NCI-H2196 treated with DMSO at 0.1 percent for 48 hours (cell line): Measurements from ENCODE around the gene ADARB1.

Experiments
- DNase-seq: peaks from one replicate; lab custom pipeline; 2025; ENCODE audit not compliant: unreplicated experiment; lab: John Stamatoyannopoulos, UW

Gene ADARB1

DNA sequence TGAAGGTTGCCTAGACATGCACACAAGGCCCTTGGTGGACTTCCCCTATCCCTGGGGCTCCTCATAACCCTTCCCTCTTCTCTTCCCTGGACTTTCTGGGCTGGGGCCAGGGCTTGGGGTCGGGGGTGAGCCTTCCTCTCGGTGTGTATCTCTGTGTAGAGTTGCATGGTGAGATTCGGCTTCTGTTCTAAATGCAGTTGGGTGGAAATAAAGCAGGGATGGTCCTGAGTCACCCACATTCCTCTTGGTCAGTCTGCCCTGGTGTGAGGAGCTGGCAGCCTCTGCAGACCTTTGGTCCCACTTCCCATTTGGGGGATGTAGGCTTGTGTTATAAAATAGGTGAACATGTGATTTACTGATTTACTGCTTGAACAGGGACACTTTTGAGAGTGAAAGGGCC lies 38.0 kb downstream of the ADARB1 start:
- DNase-seq: no peak

DNA sequence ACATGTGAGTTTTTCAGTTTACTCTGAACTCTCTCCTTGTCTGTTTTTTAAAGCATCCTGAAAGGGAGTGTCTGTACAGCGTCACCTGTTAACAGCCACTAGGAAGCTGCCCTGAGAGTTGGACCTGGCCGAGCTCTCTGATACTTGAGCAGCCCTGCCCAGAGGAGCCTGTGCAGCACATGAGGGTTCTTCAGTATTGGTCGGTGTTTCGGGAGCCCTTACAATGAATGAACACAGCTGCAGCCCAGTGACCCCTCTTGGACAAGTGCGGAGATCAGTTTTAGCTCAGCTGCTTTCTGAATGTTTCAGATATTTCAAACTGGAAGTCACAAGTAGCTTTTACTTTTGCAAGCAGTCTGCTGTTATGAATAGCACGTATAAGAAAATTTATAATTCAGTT lies 39.2 kb downstream of the ADARB1 start:
- no peak for DNase-seq

GRCh38 chr21:45114072-45114471 lies 39.7 kb downstream of the ADARB1 start:
- DNase-seq: no peak

DNA sequence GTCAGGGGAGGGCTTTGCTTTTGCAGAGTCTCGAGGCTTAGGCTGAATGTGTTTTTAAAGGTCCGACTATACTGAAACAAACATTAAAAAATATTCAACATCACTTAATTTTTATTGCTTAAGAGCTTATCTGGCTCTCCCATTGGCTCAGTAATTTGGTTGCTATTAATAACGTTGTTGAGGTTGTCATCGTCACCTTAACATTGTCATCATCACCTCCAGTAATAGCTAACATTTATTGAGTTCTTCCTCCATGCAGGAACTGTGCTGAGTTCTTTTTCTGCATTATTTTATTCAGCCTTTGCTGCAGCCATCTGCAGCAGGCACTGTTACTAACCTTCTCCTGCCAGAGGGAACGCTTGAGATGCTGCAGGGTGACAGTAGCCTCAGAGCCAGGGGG lies 40.1 kb downstream of the ADARB1 start:
- DNase-seq: no peak

DNA sequence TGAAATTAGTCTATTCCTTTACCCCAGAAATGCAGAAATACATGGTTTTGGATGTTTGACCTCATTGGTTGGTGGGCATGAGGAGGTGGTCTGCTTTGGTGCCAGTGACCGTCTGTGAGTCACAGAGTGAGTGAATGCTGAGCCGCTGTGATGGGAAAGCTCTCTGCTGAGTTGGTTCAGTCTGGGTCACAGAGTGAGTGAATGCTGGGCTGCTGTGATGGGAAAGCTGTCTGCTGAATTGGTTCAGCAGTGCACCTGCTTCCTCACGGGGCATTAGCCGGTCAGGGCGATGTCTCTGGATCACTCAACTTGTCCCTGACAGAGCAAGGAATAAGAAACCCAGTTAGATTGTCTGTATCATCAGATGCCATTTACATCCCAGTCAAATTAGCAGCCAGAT lies 40.8 kb downstream of the ADARB1 start:
- no peak for DNase-seq

- no peak for DNase-seq
Measured at GRCh38 chr21:45116066-45116465, 41.7 kb downstream of the ADARB1 start.

GRCh38 chr21:45117314-45117713 lies 42.9 kb downstream of the ADARB1 start:
- DNase-seq: no peak

- no peak for DNase-seq
Measured at GRCh38 chr21:45118099-45118498, 43.7 kb downstream of the ADARB1 start.

DNA sequence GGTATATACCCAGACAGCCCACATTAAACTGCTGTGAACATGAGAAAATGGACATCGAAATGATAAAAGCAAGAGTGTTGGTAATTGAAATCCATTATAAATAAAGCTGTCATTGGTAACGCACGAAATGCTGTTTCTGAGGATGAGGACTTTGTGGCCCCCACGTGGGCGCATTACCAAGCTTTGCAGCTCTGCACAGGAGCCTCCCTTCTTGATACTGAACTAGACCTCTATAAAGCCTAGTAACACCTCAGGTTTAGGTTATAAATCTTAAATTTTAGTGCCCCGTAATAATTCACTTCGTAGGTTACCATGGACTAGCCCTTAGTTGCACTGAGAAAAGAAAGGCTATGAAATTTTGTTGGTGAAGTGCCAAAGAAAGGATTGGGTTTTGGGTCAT lies 45.4 kb downstream of the ADARB1 start:
- DNase-seq: no peak

- no peak for DNase-seq
Measured at GRCh38 chr21:45120975-45121374, 46.6 kb downstream of the ADARB1 start.

DNA sequence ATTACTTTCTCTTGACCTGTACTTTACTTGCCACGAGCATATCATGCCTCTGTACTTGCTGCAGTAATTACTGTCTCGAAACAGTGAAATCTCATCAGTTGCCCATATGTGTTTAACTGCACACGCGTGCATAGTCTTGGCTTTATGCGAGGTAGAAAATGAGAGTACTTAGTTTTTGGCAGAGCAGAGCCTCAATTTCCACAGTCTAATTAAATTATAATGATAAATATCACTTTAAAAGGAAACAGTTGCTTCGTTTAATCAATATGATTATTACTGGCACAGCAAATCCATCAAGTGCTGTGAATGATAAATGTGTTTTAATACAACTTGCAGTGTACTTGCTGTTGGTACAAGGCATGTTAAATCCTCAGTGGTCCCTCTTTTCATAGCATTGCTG lies 47.6 kb downstream of the ADARB1 start:
- no peak for DNase-seq

DNA sequence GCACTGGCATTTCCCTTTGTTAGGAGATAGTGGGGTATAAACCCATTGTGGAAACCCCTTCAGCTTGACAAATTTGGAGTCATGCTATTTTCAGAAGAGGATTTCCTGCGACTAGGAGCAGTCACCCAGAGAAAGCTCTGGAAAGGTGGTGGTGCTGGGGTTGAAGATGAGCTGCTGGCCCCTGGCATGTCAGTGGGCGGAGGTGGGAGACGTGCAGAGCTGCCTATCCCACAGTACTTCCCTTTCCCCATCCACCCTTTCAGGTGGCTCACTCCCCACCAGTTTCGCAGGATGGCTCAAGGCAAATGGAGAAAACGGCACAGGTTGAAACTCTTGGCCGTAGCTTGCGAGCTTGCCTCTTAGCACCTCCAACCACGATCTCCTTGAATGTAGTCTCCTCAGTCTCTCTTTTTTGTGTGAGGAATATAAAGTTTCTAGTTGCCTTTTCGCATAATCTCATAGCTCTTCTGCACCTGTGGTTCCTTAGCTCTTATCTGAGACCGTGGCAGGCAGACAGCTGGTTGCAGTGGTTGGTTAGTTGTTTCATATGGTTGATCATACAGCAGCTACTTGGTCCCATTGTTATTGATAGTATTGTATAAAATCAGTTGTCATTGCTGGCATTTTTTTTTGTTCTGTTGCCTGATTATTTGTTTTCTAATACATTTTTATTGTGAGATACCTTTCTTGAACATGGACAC lies 48.2 kb downstream of the ADARB1 start:
- no peak for DNase-seq

DNA sequence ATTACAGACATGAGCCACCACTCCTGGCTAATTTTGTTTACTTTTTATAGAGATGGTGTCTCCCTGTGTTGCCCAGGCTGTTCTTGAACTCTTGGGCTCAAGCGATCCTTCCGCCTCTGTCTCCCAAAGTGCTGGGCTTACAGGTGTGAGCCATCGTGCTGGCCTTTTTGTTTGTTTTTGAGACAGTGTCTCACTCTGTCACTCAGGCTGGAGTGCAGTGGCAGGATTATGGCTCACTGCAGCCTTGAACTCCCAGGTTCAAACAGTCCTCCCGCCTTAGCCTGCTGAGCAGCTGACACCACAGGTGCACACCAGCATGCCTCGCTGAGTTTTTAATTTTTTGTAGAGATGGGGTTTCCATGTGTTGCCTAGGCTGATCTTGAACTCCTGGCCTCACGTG lies 49.1 kb downstream of the ADARB1 start:
- no peak for DNase-seq

DNA sequence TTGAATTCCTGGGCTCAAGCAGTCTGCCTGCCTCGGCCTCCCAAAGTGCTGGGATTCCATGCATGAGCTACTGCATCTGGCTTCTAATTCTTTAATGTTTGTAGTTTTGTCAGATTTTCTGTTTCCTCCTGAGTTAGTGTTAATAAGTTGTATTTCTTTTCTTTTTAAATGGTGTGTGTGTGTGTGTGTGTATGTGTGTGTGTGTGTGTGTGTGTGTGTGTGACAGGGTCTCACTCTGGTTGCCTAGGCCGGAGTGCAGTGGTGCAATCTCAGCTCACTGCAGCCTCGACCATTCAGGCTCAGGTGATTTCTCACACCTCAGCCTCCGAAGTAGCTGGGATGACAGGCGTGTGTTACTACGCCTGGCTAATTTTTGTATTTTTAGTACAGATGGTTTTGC lies 50.2 kb downstream of the ADARB1 start:
- DNase-seq: no peak

GRCh38 chr21:45125357-45125756 lies 51.0 kb downstream of the ADARB1 start:
- DNase-seq: no peak

DNA sequence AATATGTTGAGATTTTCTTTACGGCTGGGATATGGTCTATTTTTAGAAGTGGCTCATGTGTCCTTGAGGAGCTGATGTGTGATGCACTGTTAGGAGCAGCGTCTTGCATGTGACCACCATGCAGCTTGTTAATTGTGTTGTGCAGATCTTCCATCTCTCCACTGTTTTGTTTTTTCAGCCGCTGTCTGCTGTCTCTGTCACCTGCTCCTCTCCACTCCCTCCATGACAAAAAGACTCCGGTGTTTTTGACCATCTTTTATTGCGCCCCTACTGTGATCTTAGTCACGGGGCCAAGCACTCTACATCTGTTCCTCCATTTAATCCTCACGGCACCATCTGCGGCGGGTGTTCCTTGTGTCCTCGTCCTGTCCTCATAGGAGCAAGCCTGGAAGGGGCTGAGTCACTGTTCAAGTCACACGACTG lies 51.8 kb downstream of the ADARB1 start:
- no peak for DNase-seq

GRCh38 chr21:45126983-45127382 lies 52.6 kb downstream of the ADARB1 start:
- no peak for DNase-seq

DNA sequence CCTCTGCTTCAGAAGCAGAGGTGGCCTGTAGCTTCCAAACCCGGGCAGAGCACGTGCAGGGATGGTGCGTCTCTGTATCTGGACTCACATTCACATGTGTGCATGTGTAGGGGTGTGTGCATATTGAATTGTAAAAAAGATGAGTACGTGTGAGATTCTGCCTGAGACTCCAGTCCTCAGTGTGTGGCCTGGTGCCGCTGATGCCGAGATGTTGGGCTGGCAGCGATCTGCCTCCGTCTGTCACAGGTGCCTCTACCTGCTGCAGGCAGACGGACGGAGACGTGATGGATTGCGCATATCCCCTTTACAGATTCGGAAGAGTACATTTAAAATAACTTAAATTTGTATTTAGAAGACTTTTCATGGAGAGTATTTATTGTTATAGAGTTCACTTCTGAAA lies 53.6 kb downstream of the ADARB1 start:
- DNase-seq: no peak

GRCh38 chr21:45128613-45129188 lies 54.3 kb downstream of the ADARB1 start:
- DNase-seq: peak; percentile 20

DNA sequence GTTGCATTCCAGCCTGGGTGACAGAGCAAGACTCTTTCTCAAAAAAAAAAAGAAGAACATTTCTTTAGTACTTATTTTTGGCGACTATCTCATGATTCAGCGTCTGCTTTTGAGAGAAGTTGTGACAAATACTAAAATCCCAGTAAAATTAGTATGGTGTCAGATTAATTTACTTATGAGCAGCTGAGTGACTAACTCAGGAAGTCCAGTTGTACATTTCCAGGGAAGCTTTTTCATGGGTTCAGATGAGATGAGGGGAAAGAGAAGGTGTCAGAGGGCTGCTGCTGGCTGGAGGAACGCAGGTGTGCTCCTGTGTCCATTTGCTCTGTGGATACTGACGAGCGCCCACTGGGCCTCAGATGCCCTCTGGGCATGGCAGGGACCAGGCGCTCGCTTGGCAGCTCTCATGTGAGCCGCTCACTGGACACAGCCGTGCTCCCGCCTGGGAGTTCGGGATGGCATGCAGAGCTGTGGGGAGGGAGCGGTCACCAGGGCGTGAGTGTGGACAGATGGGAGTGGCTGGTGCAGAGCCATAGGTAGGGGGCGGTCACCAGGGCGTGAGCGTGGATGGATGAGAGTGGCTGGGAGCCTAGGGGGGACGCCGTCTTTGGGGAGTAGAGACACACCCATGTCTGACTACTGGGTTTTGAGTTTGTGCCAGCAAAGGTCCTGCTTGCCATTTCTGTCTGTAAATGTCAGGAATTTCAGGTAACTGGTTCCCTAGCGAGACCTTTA lies 55.0 kb downstream of the ADARB1 start:
- DNase-seq: no peak

DNA sequence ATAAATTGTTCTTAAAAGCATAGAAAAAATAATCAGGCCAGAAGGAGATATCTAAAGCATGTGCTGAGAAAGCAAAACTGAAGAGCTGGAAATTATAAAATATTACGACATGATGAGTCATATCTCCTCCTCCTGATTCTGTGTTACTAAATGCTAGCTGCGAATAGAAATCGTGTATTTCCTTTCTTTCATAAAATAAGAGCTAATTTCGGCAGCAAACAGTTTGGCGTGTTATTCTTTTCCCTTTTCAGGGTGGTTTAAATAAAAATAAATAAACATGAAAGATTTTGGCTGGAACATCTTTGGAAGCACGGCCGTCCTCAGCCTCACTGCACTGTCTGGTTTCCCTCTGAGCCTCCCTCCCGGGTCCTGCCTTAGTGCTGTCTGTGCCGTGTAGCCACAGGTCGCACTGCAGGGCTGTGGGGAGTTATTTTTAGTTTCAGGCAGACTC lies 56.0 kb downstream of the ADARB1 start:
- DNase-seq: no peak

DNA sequence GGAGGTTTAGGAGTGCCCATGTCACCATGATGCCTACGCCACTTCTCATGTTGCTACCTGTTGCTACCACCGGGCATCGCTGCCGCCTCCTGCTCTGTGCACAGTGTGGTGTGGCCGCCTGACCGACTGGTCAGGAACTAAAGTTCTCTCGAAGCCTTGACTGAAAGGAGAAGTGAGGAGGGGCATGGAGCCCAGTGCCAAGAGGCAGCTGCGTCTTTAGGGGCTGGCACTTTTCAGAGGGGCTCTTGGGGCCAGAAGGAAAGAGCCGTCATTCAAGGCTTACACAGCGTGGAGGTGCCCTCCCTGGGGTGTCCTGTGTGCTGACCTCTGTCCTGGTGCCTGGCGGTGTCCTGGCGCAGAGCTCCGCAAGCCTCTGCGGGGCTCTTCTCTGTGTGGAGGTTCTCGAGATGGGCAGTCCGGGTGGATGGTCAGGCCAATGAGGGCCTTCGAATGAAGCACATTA lies 57.2 kb downstream of the ADARB1 start:
- no peak for DNase-seq
